Naive thymus-derived CD4-positive, alpha-beta T cell (primary cell): ENCODE data around the gene ZNF662. TPM values are rescaled to one million over a fixed set of nuclear protein-coding genes. Genes with fewer than 3 reads are reported as not detected.
A peak's percentile ranks its signal among the peaks of the same experiment; 100 is the strongest.

Experiments
- ATAC-seq: fragments of 150-1000 bp; cut with Tn5 transposase; 2 replicates; pipeline ENCODE4 v1.10.0; 2021; ENCODE audit warnings: mild to moderate bottlenecking, moderate library complexity
- CTCF ChIA-PET: fragments of 350-600 bp; sonication (Branson Sonifier 250); formaldehyde crosslinking; loops from one replicate; lab custom pipeline; 2021; ENCODE audit warnings: antibody characterized with exemption; lab: Charles Lee
- POLR2A ChIA-PET: fragments of 350-600 bp; sonication (Branson Sonifier 250); formaldehyde crosslinking; loops from one replicate; lab custom pipeline; 2021; ENCODE audit warnings: antibody characterized with exemption, inconsistent platforms; lab: Charles Lee
- DNase-seq, 9 donors: peaks; one replicate each; pipeline versions ENCODE4 v3.0.0 to v3.0.0-alpha.2; 2020 to 2022; ENCODE audit warnings: mixed read lengths in 1 of 9
- H3K27ac ChIP-seq: one replicate; pipeline ENCODE4 v1.7.0; 2013; ENCODE audit warnings: mild to moderate bottlenecking, low read depth, low read length, moderate library complexity
- H3K27me3 ChIP-seq, 2 donors: one replicate each; pipeline ENCODE4 v1.7.0; 2013; ENCODE audit warnings: low read length in 2 of 2, mild to moderate bottlenecking in 2 of 2, moderate library complexity in 2 of 2; ENCODE audit not compliant: control insufficient read depth in 2 of 2, insufficient read depth in 2 of 2
- H3K36me3 ChIP-seq, 3 experiments: 1 replicate in 2 of 3; 2 replicates in 1 of 3; pipeline ENCODE4 v1.7.0; 2013; ENCODE audit warnings: low read length in 3 of 3, mild to moderate bottlenecking in 3 of 3, moderate library complexity in 1 of 3; ENCODE audit not compliant: insufficient read depth in 3 of 3, control insufficient read depth in 2 of 3
- H3K4me1 ChIP-seq, 2 donors: one replicate each; pipeline ENCODE4 v1.7.0; 2013; ENCODE audit warnings: low read length in 2 of 2, mild to moderate bottlenecking in 2 of 2, moderate library complexity in 1 of 2; ENCODE audit not compliant: control insufficient read depth in 2 of 2, insufficient read depth in 2 of 2
- H3K4me3 ChIP-seq: 2 replicates; pipeline ENCODE4 v1.7.0; 2013; ENCODE audit warnings: mild to moderate bottlenecking, low read length
- H3K9me3 ChIP-seq, 3 experiments: 1 replicate in 2 of 3; 2 replicates in 1 of 3; pipeline ENCODE4 v1.7.0; 2013; ENCODE audit warnings: low read length in 3 of 3; ENCODE audit not compliant: control insufficient read depth in 2 of 3
- H3K27ac Mint-ChIP-seq, 9 donors: one replicate each; pipeline ENCODE4 v1.8.0; 2020 to 2022; ENCODE audit warnings: mixed read lengths in 9 of 9, mild to moderate bottlenecking in 8 of 9, moderate library complexity in 5 of 9, inconsistent platforms in 2 of 9
- H3K27me3 Mint-ChIP-seq, 5 donors: one replicate each; pipeline ENCODE4 v1.8.0; 2021 to 2022; ENCODE audit warnings: mixed read lengths in 5 of 5, mild to moderate bottlenecking in 1 of 5
- H3K36me3 Mint-ChIP-seq, 5 donors: one replicate each; pipeline ENCODE4 v1.8.0; 2020 to 2022; ENCODE audit warnings: mixed read lengths in 5 of 5, mild to moderate bottlenecking in 3 of 5, inconsistent platforms in 1 of 5
- H3K4me1 Mint-ChIP-seq, 7 donors: one replicate each; pipeline ENCODE4 v1.8.0; 2020 to 2022; ENCODE audit warnings: mixed read lengths in 7 of 7, mild to moderate bottlenecking in 3 of 7, inconsistent platforms in 1 of 7
- H3K4me3 Mint-ChIP-seq, 10 donors: one replicate each; pipeline ENCODE4 v1.8.0; 2020 to 2022; ENCODE audit warnings: mild to moderate bottlenecking in 10 of 10, mixed read lengths in 10 of 10, moderate library complexity in 6 of 10, inconsistent platforms in 2 of 10
- H3K9me3 Mint-ChIP-seq, 11 donors: one replicate each; pipeline ENCODE4 v1.8.0; 2020 to 2022; ENCODE audit warnings: mixed read lengths in 11 of 11, mild to moderate bottlenecking in 4 of 11, inconsistent platforms in 1 of 11, moderate library complexity in 1 of 11
- intact Hi-C, 2 donors: fragments of 100-400 bp; cut with micrococcal nuclease; formaldehyde crosslinking; loops; one replicate each; pipeline ENCODE4 v1.15.1; 2023
- polyA plus RNA-seq, 2 donors: library from polyadenylated mRNA; unstranded; fragments of 300-500 nt; fragmentation: Illumina TruSeq; gene quantifications; one replicate each; pipeline ENCODE4 v1.2.3, GENCODE V29; 2021
- total RNA-seq, 6 experiments: library from RNA in 5 of 6; stranded (reverse) in 5 of 6; gene quantifications; 1 replicate in 5 of 6; 2 replicates in 1 of 6; pipeline ENCODE4 v1.2.3 and lab custom pipeline; 2021 to 2026

The ZNF662 gene
- total and polyA plus RNA-seq, 7 experiments from 2014 or later: 0.12 to 10.4 (median 4.7) TPM

DNA sequence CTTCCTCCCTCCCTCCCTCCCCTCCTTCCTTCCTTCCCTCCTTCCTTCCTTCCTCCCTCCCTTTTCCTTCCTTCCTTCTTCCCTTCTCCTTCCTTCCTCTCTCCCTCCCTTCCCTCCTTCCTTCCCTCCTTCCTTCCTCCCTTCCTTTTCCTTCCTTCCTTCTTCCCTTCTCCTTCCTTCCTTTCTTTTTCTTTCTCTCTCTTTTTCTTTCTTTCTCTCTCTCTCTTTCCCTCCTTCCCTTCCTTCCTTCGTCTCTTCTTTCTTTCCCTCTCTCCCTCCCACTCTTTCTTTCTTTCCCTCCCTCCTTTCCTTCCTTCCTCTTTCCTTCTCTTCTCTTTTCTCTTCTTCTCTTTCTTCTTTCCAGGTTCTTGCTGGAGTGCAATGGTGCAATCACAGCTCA, 1.9 kb upstream of the ZNF662 start:
- Mint-ChIP-seq H3K36me3 (peaks cover 4 to 18% (median 13%) of the 10 kb centered on the region in 5 donors), H3K9me3 (peaks cover 3 to 28% (median 12%) of the 10 kb centered on the region in 11 donors), H3K4me3 (peak overlapping the region in 1 of 10 donors; percentile 33), H3K27me3 (peaks cover 0 to 49% (median 44%) of the 10 kb centered on the region in 5 donors), H3K4me1 (peaks cover 3 to 24% (median 20%) of the 10 kb centered on the region in 7 donors), H3K27ac (no peak overlapping the region)
- Histone ChIP-seq H3K27ac (no peak overlapping the region), H3K27me3 (no peaks in the 10 kb centered on the region), H3K36me3 (no peaks in the 10 kb centered on the region), H3K4me3 (no peak overlapping the region), H3K4me1 (peaks cover 0 to 7% of the 10 kb centered on the region in 2 donors), H3K9me3 (peaks cover 0 to 12% (median 0%) of the 10 kb centered on the region in 3 experiments)
- ATAC-seq: no peak
- intact Hi-C loops: no loop called here
- CTCF ChIA-PET: interaction anchor here (1.0 kb wide), 1 partner anchor 28 kb away, joined by 3 read pairs; the partner anchor contains the start of gene CYP8B1
- no peak for DNase-seq
- POLR2A ChIA-PET: no interaction called here

DNA sequence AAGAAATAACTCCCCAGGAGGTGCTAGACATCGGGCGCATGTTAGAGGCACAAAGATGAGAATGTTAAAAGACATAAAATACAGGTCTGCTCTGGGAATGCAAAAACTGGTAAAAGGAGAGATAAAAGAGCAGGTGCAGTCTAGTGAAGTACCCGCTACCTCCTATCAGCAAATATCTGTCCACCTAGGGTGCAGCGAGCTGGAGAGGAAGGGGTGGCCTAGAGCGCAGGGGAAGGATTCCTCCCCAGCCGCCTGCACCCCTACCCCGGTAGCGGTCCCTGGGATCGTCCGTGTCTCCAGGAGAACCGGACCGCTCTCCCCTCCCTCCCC, 237 bp upstream of the ZNF662 start:
- H3K9me3 Mint-ChIP-seq: peaks cover 6 to 28% (median 17%) of the 10 kb centered on the region in 11 donors
- peaks cover 0 to 49% (median 44%) of the 10 kb centered on the region in 5 donors for H3K27me3 Mint-ChIP-seq
- H3K4me1 Mint-ChIP-seq: peaks cover 3 to 24% (median 20%) of the 10 kb centered on the region in 7 donors
- intact Hi-C loops: no loop called here
- Histone ChIP-seq H3K4me3 (peak overlapping the region; percentile 50), H3K36me3 (no peaks in the 10 kb centered on the region), H3K9me3 (peaks cover 0 to 12% (median 0%) of the 10 kb centered on the region in 3 experiments), H3K27ac (no peak overlapping the region), H3K4me1 (peaks cover 0 to 7% of the 10 kb centered on the region in 2 donors), H3K27me3 (no peaks in the 10 kb centered on the region)
- POLR2A ChIA-PET: interaction anchor here (0.6 kb wide), 1 partner anchor 232 kb away, joined by 3 read pairs; no protein-coding TSS in a partner anchor
- ATAC-seq: no peak
- H3K27ac Mint-ChIP-seq: peak overlapping the region in 7 of 9 donors; percentile 39 to 83 (median 67)
- H3K4me3 Mint-ChIP-seq: peak overlapping the region; percentile 68 to 93 (median 86)
- CTCF ChIA-PET: no interaction called here
- peaks cover 7 to 24% (median 15%) of the 10 kb centered on the region in 5 donors for H3K36me3 Mint-ChIP-seq
- no peak for DNase-seq

- intact Hi-C loops: no loop called here
- peak overlapping the region; percentile 50 for H3K4me3 ChIP-seq
Measured at GRCh38 chr3:42906848-42907183, 874 bp downstream of the ZNF662 start.

GRCh38 chr3:42908675-42909074, 2.7 kb downstream of the ZNF662 start:
- H3K9me3 Mint-ChIP-seq: peaks cover 3 to 37% (median 24%) of the 10 kb centered on the region in 11 donors
- DNase-seq (no peak), ATAC-seq (no peak)
- H3K27me3 Mint-ChIP-seq: peaks cover 0 to 37% (median 34%) of the 10 kb centered on the region in 5 donors
- Histone ChIP-seq H3K36me3 (peaks cover 0 to 1% (median 0%) of the 10 kb centered on the region in 3 experiments), H3K27ac (no peak overlapping the region), H3K27me3 (no peaks in the 10 kb centered on the region), H3K4me1 (peaks cover 0 to 7% of the 10 kb centered on the region in 2 donors), H3K9me3 (peaks cover 0 to 9% (median 0%) of the 10 kb centered on the region in 3 experiments), H3K4me3 (no peak overlapping the region)
- H3K27ac Mint-ChIP-seq: peak overlapping the region in 1 of 9 donors; percentile 25
- no peak overlapping the region for H3K4me3 Mint-ChIP-seq
- intact Hi-C loops: no loop called here
- peaks cover 16 to 39% (median 34%) of the 10 kb centered on the region in 5 donors for H3K36me3 Mint-ChIP-seq
- H3K4me1 Mint-ChIP-seq: peaks cover 3 to 24% (median 20%) of the 10 kb centered on the region in 7 donors
- CTCF ChIA-PET: no interaction called here
- POLR2A ChIA-PET: no interaction called here

More at GRCh38 chr3:42906848-42907183, 874 bp downstream of the ZNF662 start:
- ChIA-PET POLR2A (no interaction called here), CTCF (interaction anchor here (0.8 kb wide), 1 partner anchor 55 kb away, joined by 3 read pairs; no protein-coding TSS in a partner anchor)
- Mint-ChIP-seq H3K9me3 (peaks cover 6 to 34% (median 21%) of the 10 kb centered on the region in 11 donors), H3K4me1 (peaks cover 3 to 24% (median 20%) of the 10 kb centered on the region in 7 donors), H3K36me3 (peaks cover 12 to 33% (median 25%) of the 10 kb centered on the region in 5 donors), H3K4me3 (peak overlapping the region; percentile 12 to 93 (median 84)), H3K27me3 (peaks cover 0 to 48% (median 44%) of the 10 kb centered on the region in 5 donors), H3K27ac (peak overlapping the region in 4 of 9 donors; percentile 49 to 66 (median 53))
- ATAC-seq: no peak
- Histone ChIP-seq H3K9me3 (peaks cover 0 to 12% (median 0%) of the 10 kb centered on the region in 3 experiments), H3K27ac (no peak overlapping the region), H3K27me3 (no peaks in the 10 kb centered on the region), H3K4me1 (peaks cover 0 to 7% of the 10 kb centered on the region in 2 donors), H3K36me3 (no peaks in the 10 kb centered on the region)
- no peak for DNase-seq

GRCh38 chr3:42911551-42911950, 5.6 kb downstream of the ZNF662 start:
- Histone ChIP-seq H3K4me3 (no peak overlapping the region), H3K9me3 (peaks cover 0 to 30% (median 4%) of the 10 kb centered on the region in 3 experiments), H3K27ac (no peak overlapping the region), H3K27me3 (no peaks in the 10 kb centered on the region), H3K4me1 (peaks cover 0 to 6% of the 10 kb centered on the region in 2 donors), H3K36me3 (peaks cover 0 to 9% (median 0%) of the 10 kb centered on the region in 3 experiments)
- DNase-seq (no peak), ATAC-seq (no peak)
- Mint-ChIP-seq H3K27me3 (peaks cover 0 to 14% (median 10%) of the 10 kb centered on the region in 5 donors), H3K4me1 (peaks cover 0 to 14% (median 12%) of the 10 kb centered on the region in 7 donors), H3K9me3 (peaks cover 11 to 52% (median 38%) of the 10 kb centered on the region in 11 donors), H3K27ac (no peak overlapping the region), H3K4me3 (no peak overlapping the region), H3K36me3 (peaks cover 20 to 54% (median 49%) of the 10 kb centered on the region in 5 donors)
- ChIA-PET POLR2A (no interaction called here), CTCF (no interaction called here)
- intact Hi-C loops: no loop called here

DNA sequence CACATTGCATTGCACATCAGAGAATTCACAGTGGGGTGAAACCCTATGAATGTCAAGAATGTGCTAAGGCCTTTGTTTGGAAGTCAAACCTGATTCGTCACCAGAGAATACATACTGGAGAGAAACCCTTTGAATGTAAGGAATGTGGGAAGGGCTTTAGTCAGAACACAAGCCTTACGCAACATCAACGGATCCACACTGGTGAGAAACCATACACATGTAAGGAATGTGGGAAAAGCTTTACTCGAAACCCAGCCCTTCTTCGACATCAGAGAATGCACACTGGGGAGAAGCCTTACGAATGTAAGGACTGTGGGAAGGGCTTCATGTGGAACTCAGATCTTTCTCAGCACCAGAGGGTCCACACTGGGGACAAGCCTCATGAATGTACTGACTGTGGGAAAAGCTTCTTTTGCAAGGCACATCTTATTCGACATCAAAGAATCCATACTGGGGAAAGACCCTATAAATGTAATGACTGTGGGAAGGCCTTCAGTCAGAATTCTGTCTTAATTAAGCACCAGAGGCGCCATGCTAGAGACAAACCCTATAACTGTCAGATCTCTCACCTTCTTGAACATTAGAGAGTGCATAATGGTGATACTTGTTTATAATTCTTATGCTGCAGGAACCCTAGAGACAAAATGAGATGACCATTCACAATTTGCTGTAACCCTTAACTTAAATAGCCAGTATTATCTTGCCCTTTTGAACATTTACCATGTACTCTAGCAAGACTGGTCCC, 9.0 kb downstream of the ZNF662 start:
- no peaks in the 10 kb centered on the region for H3K27me3 Mint-ChIP-seq

More for the DNA sequence above, 9.0 kb downstream of the ZNF662 start:
- ATAC-seq (no peak), DNase-seq (no peak)
- Histone ChIP-seq H3K27me3 (no peaks in the 10 kb centered on the region), H3K36me3 (peaks cover 0 to 9% (median 0%) of the 10 kb centered on the region in 3 experiments), H3K4me3 (no peak overlapping the region), H3K9me3 (peaks cover 0 to 39% (median 4%) of the 10 kb centered on the region in 3 experiments), H3K27ac (no peak overlapping the region), H3K4me1 (no peaks in the 10 kb centered on the region)
- Mint-ChIP-seq H3K4me3 (no peak overlapping the region), H3K9me3 (peaks cover 14 to 85% (median 51%) of the 10 kb centered on the region in 11 donors), H3K27ac (no peak overlapping the region), H3K4me1 (no peaks in the 10 kb centered on the region), H3K36me3 (peaks cover 20 to 65% (median 44%) of the 10 kb centered on the region in 5 donors)
- ChIA-PET CTCF (no interaction called here), POLR2A (no interaction called here)
- intact Hi-C loops: no loop called here
